Measurements from ENCODE around the gene STN1. TPM values are rescaled to one million over a fixed set of nuclear protein-coding genes. Genes with fewer than 3 reads are reported as not detected.
"Not testable (repeated sequence)": the region's sequence is repeated elsewhere in the genome, so short reads cannot be mapped to it uniquely, and the experiment has no call there.

The STN1 gene
- polyA plus RNA-seq, 4 donors = 24.8 to 27.6 (median 27.3) TPM

DNA sequence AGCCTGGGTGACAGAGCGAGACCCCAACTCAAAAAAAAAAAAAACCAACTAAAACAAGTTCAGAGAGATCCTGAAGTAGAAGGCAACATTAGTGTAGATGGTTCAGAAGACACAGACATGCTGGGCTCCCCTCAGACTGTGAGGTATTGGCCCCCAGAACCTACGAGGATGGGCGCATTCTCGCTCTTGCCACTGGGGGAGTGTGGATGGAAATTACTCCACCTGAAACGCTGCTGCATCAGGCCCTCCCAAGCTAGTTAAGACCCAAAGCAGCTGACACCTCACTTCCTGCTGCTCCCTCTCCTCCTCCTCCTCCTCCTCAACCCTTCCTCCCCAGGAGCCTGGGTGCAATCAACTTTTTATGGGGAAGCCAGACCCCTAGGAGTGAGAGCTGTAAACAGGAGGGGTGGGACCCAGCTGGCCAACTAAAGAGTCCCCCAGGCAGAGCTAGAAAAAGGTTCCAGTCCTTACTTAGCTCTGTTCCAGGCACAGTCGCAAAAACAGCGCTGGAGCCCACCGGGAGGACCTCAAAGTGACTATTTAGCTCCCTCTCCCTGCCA, 70.0 kb downstream of the STN1 start:
- no peak for DNase-seq (ENCODE audit: low read depth in 4 of 4, low spot score in 3 of 4)

DNA sequence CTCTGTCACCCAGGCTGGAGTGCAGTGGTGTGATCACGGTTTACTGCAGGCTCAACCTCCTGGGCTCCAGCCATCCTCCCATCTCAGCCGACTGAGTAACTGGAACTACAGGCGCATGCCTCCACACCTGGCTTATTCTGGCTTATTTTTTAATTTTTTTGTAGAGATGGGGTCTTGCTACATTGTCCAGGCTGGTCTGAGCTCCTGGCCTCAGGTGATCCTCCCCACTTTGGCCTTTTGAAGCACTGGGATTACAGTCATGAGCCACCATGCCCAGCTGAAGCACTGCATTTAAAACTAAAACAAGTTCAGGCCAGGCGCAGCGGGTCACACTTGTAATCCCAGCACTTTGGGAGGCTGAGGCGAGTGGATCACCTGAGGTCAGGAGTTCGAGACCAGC, 70.6 kb downstream of the STN1 start:
- DNase-seq (ENCODE audit: low read depth in 4 of 4, low spot score in 3 of 4) = no peak

DNA sequence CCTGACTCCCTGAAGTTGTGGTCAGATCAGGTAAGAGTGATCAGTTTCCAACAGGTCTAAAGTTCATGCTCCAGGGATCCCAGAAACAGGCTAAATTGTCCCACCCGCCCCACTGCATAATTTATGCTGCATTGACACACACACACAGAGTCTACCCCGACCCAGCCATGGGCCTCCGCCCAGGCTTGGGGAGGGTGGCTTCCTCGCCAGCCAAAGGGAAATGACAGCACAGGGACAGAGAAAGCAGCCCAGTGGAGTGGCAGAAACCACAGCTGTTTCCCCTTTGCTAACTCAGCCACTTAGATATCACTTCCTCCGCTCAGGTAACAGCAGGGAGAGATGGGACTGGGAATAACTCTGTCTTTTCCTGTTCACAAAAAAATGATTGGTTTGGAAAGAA, 72.0 kb downstream of the STN1 start:
- no peak for DNase-seq (ENCODE audit: low read depth in 4 of 4, low spot score in 3 of 4)

DNA sequence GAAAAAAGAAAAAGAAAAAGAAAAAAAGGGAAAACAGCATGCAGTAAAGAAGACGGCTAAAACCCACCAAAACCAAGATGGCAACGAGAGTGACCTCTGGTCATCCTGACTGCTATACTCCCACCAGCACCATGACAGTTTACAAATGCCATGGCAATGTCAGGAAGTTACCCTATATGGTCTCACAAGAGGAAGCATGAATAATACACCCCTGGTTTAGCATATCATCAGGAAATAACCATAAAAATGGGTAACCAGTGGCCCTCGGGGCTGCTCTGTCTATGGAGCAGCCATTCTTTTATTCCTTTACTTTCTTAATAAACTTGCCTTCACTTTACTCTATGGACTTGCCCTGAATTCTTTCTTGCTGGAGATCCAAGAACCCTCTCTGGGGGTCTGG, 72.6 kb downstream of the STN1 start:
- DNase-seq (ENCODE audit: low read depth in 4 of 4, low spot score in 3 of 4) = not testable (repeated sequence)

DNA sequence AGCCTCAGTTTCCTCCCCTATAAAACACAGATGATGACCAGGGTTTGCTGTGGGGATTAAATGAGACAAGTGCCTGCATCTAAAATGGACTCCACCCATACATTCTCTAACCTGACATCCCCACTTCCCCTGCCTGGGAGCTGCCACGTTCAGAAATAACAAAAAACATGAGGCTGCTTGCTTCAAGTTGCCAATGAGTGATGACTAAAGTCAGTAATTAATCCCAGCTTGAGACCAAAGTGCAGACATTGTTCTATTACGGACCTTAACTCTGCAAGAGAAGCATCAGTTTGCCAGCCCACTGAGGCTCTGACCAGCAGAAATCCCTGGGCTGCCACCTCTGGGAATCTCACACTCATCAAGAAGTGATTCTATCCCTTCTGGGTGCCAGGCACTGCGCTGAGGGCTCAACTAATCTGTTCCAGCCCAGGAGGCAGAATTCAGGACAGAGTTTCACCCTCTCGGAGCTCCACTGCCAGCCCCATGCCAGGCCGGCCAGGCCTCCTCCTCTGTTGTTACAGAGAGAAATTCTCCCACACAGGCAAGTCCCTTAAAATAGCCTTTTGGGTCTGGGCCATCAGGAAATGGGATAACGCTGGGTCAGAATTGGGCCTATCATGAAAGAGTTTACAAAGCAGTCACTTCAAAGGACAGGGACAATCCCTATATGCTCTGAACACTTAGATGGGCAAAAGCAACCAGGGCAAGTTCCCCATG, 74.0 kb downstream of the STN1 start:
- no peak for DNase-seq (ENCODE audit: low read depth in 4 of 4, low spot score in 3 of 4)

DNA sequence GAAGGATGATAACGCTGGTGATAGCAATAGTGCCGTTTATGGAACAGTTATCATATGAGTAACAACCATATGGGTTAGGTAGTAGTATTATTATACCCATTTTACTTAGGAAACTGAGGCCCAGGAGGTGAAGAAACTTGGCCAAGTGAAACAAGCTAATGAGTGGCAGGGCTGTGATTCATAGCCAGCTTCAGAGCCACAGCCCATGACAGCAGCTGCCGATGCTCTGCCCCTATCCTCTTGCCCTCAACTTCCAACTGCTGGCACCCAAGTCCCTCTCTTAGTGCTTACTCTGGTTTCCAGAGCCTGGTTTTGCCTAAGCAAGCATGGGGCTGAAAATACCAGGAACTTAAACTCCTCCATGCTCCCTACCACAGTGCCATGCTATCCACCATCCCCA, 74.9 kb downstream of the STN1 start:
- no peak for DNase-seq (ENCODE audit: low read depth in 4 of 4, low spot score in 3 of 4)

DNA sequence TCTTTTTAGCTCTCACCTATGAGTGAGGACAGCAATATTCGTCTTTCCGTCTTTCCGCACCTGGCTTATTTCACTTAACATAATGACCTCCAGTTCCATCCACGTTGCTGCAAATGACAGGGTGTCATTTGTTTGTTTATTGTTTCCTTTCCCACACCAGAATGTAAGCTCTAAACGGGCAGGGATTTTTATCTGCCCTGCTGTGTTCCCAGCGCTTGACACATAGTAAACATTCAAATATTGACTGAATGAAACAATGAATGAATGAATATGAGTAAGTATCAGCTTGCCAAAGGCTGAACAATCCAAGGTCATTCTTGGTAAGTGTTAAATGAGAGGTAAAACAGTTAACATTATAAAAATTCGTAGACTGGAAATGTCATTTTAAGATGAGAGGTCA, 75.4 kb downstream of the STN1 start:
- DNase-seq (ENCODE audit: low read depth in 4 of 4, low spot score in 3 of 4) = no peak

DNA sequence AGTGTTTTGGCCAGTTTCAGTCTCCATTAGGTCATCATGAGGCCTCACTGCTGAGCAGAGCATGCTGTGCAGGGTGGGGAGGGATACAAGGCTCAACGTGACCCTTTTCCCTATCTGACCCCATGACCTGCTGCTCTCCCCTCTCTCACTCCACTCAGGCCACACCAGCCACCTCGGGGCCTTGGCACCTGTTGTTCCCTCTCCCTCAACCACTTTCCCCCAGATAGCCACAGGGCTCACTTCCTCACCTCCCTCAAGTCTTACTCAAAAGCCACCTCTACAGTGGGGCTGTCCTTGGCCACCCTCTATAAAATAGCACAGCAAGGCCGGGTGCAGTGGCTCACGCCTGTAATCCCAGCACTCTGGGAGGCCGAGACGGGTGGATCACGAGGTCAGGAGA, 76.5 kb downstream of the STN1 start:
- no peak for DNase-seq (ENCODE audit: low read depth in 4 of 4, low spot score in 3 of 4)

DNA sequence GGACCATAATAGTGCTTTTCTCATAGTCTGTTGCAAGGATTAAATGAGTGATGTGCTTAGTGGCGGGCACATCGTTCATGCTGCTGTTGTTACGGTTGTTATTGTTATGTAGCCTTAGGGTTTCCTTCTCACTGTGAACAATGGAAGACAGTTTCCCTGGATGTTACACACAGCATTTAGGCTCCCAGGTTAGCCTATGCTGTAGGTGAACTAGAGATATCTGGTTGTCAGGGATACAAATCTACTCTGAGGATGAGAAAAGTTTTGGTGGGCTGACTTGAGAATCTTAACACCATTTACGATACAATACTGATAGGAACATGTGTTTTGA, 77.3 kb downstream of the STN1 start:
- no peak for DNase-seq (ENCODE audit: low read depth in 4 of 4, low spot score in 3 of 4)

DNA sequence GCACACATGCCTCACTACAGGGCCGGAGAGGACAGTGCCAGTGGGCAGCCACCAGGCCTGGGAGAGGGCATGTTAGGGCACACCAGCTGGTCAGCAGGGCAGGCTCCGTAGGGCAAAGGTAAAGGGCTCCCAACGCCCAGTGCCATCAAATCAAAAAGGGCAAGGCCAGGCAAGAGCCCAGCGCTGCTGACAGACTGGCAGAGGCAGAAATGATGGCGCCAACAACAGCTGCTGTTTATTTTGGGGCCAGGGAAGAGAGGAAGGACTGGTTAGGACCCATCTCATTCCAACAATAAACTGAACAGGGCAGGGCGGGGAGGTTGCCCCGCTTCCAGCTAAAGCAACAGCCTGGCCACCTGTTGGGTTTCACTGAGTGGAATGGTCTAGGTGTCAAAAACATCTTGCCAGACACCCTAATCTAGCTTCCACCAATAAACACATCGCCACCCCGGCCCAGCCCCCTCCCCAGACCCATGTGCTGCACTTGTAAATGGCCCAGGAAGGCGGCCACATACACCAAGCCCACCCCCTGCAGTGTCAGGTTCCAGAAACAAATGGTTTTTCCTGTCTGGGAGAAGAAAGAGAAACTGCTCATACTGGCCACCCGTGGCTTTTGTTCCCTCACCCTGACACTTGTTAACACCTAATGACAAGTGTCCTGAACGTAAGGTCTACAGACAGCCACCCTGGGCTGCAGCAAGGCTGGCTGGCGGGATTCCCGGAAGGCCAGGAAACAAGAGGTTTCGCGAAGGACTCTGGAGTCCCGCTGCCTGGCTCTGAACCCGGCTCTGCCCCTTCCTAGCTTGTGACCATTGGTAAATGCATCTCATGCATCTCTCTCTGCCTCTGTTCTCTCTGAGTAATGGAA, 77.9 kb downstream of the STN1 start:
- no peak for DNase-seq (ENCODE audit: low read depth in 4 of 4, low spot score in 3 of 4)

DNA sequence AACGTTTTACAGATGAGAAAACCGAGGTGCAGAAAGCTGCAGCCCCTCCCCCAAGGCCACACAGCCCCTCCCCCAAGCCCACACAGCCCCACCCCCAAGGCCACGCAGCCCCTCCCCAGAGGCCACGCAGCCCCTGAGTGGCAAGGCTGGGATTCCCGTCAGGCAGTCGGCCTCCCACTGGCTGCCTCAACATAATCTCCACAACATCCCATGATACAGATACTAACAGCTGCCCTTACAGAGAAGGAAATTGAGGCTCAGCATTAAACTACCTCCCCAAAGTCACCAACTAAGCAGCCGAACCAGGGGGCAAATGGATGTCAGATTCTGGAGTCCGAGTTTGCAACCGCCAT, 78.5 kb downstream of the STN1 start:
- no peak for DNase-seq (ENCODE audit: low read depth in 4 of 4, low spot score in 3 of 4)

DNA sequence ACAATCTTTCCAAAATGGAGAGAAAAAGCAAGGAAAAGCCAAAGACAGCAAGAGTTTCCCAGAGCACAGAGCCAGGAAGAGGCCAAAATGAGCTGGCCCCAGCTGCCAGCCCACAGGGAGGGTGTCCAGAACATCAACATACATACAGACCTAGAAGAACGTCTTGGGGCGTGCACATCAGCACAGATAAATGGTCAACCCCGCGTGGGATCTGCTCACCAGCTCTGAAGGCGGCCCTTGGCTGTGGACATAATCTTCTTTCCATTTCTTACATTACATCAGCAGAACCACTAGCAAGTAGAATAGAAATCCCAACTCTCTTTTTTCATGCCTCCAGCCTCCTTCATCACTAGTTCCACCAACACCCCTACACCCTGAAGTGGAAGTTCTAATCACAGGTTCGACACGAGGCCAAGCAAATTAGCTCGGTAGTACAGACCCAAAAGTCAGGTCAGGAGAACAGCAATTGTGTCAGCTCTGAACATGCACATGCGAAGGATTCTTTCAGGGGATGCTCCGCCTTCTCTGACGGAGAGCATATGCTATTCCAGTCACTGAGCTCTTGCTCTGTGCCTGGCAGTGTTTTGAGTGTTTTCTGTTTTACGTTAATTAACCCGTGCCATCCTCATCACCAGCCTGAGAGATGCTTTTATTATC, 79.0 kb downstream of the STN1 start:
- DNase-seq (ENCODE audit: low read depth in 4 of 4, low spot score in 3 of 4) = no peak

DNA sequence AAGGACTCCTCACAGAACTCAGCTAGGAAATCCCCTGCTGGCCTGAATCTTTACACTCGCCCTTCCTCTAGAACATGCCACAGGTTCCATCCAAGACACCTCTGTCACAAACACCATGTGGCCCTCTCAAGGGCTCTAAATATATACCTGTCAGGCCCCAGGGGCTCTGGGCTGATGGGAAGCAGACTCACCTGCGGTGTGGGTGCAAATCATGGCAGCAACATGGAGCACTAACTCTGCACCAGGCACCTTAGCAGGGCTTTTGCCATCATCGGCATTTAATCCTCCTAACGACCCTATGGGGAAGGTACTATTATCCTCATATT, 80.0 kb downstream of the STN1 start:
- no peak for DNase-seq (ENCODE audit: low read depth in 4 of 4, low spot score in 3 of 4)

DNA sequence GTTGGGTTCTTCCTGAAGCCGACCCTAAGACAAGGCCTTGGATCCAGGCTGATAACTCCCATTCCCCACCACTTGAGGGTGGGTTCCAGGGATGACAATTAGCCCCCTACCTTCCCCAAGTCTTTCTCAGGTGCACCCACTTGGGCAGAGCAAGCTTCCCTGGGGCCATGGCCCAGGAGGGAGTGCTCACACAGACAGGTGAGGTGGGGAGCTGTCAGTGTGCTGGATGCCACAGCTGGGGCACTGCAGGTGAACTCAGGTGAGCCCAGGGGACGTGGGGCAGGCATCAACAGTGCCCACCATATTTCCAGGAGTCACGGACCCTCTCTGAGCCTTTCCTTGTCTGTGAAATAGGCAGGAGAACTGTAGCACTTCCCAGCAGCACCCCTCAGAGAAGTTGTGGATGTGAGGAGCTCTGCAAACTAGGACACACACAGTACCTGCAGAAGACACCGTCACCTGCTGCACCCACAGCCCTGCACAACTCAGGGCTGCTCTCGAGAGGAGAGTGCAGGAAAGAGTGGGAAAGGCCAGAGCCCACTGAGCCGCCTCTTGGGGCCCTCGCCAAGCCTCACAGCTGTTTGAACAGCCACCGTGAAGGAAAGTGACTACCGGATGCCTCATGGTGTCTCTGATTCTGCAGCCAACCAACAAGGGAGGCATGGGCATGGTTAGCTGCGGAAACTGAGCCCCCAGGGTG, 80.5 kb downstream of the STN1 start:
- DNase-seq (ENCODE audit: low read depth in 4 of 4, low spot score in 3 of 4) = no peak

DNA sequence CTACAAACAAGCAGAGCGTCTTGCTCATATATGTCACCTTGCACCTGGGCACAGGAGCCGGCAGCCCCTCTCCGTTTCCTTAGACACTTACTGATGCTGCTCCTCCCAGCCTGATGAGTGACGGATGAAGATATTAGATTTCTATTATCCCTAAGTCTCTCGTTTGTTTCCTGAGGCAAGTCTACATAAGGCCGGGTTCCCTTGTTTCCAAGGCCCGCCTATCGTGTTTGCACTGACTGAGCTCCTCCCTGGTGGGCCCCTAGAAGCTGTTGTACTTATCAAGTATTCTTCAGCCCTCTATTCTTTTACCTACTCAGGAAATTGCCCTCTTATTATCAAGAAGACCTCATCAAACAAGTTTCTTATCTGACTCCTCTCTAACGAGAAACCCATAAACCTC, 81.1 kb downstream of the STN1 start:
- no peak for DNase-seq (ENCODE audit: low read depth in 4 of 4, low spot score in 3 of 4)

DNA sequence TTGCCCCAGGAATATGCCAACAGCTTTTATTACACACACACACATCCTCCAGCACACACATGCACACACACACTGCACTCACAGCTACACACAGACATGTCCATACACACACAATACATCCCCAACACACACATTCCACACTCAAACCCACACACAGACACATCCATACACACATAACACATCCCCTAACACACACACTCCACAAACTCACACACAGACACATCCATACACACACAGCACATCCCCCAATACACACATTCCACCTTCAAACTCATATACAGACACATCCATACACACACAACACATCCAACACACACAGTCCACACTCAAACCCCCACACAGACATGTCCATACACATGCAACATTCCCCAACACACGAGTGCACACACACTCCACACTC, 81.7 kb downstream of the STN1 start:
- DNase-seq (ENCODE audit: low read depth in 4 of 4, low spot score in 3 of 4) = no peak

DNA sequence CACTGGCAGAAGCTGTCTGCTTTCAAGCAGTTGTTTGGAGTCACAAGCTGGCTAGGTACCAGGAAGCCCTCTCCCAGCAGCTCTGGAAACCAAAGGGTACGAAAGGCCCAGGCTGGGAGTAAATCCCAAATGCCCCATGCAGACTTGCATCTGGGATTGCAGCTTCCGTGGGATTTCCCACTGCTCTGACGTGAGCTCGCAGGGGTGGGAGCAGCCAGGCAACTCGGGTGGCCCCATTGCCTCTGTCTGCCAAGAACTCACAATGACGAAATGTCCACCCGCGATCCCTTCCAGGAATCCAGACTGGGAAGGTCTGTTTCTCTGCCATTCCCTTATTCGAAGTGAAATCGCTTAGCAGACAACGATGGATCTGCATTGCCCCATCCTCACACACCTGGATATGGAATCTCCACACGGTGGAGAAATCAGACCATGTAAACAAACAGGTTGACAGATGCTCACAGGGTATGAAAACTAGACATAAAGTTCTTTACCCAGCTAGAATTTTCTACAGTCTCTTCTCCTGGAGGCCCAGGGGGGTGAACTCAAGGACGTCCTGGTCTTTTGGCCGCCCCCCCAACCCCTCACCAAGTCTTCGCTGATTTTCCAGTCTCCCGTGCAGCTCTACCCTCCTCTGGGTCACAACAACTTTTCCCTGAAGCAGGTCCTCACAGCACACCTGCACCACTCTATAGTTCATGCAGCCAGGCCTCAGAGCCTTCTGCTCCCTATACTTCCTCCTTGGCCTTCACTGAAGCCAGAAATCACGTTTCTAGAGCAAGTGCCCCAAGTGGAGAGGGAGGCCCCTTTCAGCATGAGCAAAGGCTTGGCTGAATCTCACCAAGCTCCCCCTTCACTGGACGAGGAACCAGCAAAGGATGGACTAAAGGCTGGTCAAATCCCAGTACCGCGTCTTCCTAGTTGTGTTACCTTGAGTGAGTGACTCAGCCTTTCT, 82.6 kb downstream of the STN1 start:
- no peak for DNase-seq (ENCODE audit: low read depth in 4 of 4, low spot score in 3 of 4)

DNA sequence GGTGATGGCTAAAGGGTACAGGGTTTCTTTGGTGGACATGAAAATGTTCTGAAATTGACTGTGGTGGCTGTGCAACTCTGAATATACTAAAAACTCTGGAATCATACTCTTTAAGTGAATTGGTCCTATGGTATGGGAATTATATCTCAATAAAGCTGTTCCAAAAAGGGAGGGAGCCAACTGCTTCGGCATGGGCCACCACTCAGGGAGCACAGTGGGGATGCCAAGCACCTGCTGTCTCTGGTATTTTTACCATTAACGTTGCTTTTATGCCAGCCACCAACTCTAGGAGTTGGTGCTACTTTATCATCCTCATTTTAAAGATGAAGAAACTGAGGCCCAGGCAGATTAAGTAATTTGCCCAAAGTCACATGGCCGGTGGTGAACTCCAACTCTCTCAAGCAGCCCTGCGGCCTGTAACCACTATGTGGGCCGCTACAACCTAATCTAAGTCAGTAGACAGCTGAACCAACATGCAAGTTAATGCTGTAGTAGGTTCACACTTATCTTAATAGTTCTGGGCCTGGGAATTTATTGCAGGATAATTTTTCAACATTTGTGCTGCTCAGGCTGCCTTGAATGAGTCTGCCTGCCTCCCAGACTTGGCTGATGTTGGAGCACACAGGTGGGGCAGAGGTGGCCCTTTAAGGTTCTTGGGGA, 83.4 kb downstream of the STN1 start:
- no peak for DNase-seq (ENCODE audit: low read depth in 4 of 4, low spot score in 3 of 4)

DNA sequence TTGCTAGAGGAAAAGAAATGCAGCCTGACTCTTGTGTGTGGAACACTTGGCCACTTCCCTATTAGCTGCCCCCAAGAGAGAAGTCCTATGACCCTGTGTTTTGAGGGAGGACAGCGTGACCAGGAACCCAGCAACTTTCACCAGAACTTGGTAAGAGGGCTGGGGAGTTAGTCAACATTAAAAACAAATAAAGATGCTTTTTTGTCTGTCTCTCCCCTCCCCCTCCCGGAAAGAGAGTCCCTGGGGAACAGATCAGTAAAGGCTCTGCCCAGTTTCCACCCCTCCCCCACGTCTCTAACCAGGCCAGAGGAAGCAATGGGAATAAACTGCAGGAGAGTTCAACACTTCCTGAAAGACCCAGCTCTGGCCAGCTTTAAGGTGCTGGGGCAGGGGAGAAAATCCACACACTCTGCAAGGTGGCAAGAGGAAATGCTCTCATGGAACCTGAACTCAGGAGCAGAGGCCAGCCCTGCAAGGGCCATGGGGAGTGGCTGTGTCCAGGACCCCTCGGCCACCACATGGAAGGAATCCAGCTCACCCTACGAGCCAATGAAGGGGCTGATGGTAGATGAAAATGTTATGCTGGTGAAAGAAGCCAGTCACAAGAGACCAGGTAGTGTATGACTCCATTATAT, 84.1 kb downstream of the STN1 start:
- no peak for DNase-seq (ENCODE audit: low read depth in 4 of 4, low spot score in 3 of 4)

Measured in right renal pelvis (tissue), 4 donors.